Measurements from ENCODE around the gene KRT82. TPM values are rescaled to one million over a fixed set of nuclear protein-coding genes. Genes with fewer than 3 reads are reported as not detected.

KRT82 gene
- total and polyA plus RNA-seq, 8 donors, result not detected

GRCh38 chr12:52358575-52359350 is 47.4 kb downstream of the KRT82 start:
- intact Hi-C loops (cut with DNase I; ENCODE audit: low total_unique reads), result no loop called here
- H3K4me3 ChIP-seq, result no peak overlapping the region
- TF ChIP-seq, protein P1, sequence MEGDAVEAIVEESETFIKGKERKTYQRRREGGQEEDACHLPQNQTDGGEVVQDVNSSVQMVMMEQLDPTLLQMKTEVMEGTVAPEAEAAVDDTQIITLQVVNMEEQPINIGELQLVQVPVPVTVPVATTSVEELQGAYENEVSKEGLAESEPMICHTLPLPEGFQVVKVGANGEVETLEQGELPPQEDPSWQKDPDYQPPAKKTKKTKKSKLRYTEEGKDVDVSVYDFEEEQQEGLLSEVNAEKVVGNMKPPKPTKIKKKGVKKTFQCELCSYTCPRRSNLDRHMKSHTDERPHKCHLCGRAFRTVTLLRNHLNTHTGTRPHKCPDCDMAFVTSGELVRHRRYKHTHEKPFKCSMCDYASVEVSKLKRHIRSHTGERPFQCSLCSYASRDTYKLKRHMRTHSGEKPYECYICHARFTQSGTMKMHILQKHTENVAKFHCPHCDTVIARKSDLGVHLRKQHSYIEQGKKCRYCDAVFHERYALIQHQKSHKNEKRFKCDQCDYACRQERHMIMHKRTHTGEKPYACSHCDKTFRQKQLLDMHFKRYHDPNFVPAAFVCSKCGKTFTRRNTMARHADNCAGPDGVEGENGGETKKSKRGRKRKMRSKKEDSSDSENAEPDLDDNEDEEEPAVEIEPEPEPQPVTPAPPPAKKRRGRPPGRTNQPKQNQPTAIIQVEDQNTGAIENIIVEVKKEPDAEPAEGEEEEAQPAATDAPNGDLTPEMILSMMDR (IDR thresholded peaks at IDR 0.05), result no peak
- H3K4me1 ChIP-seq, result no peaks in the 10 kb centered on the region
- no peak overlapping the region for H3K27ac ChIP-seq
- DNase-seq, result no peak
- no peaks in the 10 kb centered on the region for H3K9me3 ChIP-seq
- H3K36me3 ChIP-seq, result no peaks in the 10 kb centered on the region
- 65 to 85% (median 83%) methylated on average over 4 to 5 of the region's 5 CpGs for WGBS, 5 donors
- H3K27me3 ChIP-seq, result peaks cover 0 to 12% (median 0%) of the 10 kb centered on the region in 3 donors

GRCh38 chr12:52356762-52357580 is 49.2 kb downstream of the KRT82 start:
- 90 to 94% (median 91%) methylated on average over 20 of the region's 20 CpGs for WGBS, 5 donors
- intact Hi-C loops (cut with DNase I; ENCODE audit: low total_unique reads), result no loop called here
- no peak for DNase-seq
- Histone ChIP-seq H3K4me3 (no peak overlapping the region), H3K27me3 (peaks cover 0 to 12% (median 0%) of the 10 kb centered on the region in 3 donors), H3K27ac (no peak overlapping the region), H3K9me3 (no peaks in the 10 kb centered on the region), H3K36me3 (no peaks in the 10 kb centered on the region), H3K4me1 (peaks cover 2 to 10% (median 5%) of the 10 kb centered on the region in 4 donors)
- no peak for TF ChIP-seq EP300 (IDR thresholded peaks at IDR 0.05)

DNA sequence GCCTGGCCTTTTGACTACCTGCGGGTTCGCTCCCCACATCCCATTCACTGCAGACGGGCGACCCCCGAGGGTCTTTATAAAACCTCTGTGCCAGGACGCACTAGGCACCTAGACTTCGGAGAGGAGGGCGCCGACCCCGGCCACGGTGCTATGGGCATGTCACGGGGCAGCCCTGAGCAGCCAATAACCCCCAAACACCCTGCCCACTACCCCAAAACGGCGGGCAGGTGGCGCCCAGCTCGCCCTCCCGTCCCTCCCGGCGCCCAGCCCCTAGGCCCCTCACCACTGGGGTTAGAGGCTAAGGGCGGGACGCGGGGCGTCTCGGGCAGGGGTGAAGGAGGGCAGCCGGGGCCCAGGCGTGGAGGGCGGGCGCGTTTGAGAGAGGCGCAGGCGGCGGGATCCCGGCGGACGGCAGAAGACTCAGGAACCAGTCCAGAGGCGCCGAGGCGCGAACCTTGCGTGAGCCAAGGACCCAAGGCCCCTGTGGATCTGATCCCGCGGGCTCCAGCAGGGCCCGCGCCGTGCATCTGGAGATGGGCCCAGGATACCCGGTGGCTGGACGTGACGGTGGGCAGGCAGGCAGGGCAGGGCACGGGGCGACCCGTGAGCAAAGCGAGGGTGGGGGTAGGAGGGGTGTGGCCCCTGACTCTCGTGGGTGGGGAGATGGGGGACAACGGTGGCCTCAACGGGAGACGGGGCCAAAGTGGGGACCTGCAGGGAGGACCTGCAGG is 49.9 kb downstream of the KRT82 start:
- no peak overlapping the region for H3K4me3 ChIP-seq
- peaks cover 0 to 12% (median 0%) of the 10 kb centered on the region in 3 donors for H3K27me3 ChIP-seq
- no peak overlapping the region for H3K27ac ChIP-seq
- intact Hi-C loops (cut with DNase I; ENCODE audit: low total_unique reads), result no loop called here
- DNase-seq, result no peak
- TF ChIP-seq, protein P1 (IDR thresholded peaks at IDR 0.05), result no peak
- TF ChIP-seq EP300 (IDR thresholded peaks at IDR 0.05), result no peak
- TF ChIP-seq POLR2A (IDR thresholded peaks at IDR 0.05), result no peak
- no peak for TF ChIP-seq POLR2AphosphoS5 (IDR thresholded peaks at IDR 0.05)
- WGBS, 5 donors, result 93 to 96% (median 94%) methylated on average over 41 to 56 of the region's 56 CpGs
- H3K36me3 ChIP-seq, result no peaks in the 10 kb centered on the region
- H3K9me3 ChIP-seq, result no peaks in the 10 kb centered on the region
- peaks cover 7 to 18% (median 13%) of the 10 kb centered on the region in 4 donors for H3K4me1 ChIP-seq

GRCh38 chr12:52355176-52355575 is 51.0 kb downstream of the KRT82 start:
- H3K27ac ChIP-seq, result no peak overlapping the region
- intact Hi-C loops (cut with DNase I; ENCODE audit: low total_unique reads), result no loop called here
- TF ChIP-seq POLR2A (IDR thresholded peaks at IDR 0.05) (no peak), POLR2AphosphoS5 (IDR thresholded peaks at IDR 0.05) (no peak), EP300 (IDR thresholded peaks at IDR 0.05) (no peak)
- TF ChIP-seq, protein P1 (IDR thresholded peaks at IDR 0.05), result no peak
- no peaks in the 10 kb centered on the region for H3K9me3 ChIP-seq
- WGBS, 5 donors, result 74 to 91% (median 87%) methylated on average over 8 of the region's 8 CpGs
- DNase-seq, result no peak
- H3K36me3 ChIP-seq, result no peaks in the 10 kb centered on the region
- no peak overlapping the region for H3K4me3 ChIP-seq
- peaks cover 0 to 12% (median 0%) of the 10 kb centered on the region in 3 donors for H3K27me3 ChIP-seq
- H3K4me1 ChIP-seq, result peaks cover 12 to 26% (median 19%) of the 10 kb centered on the region in 4 donors

Data from stomach (tissue), 9 donors.